Measurements from ENCODE around the gene SELENON. TPM values are rescaled to one million over a fixed set of nuclear protein-coding genes. Genes with fewer than 3 reads are reported as not detected.

SELENON gene
- total and polyA plus RNA-seq, 2 experiments from 2014 or later = 111 to 123 TPM

DNA sequence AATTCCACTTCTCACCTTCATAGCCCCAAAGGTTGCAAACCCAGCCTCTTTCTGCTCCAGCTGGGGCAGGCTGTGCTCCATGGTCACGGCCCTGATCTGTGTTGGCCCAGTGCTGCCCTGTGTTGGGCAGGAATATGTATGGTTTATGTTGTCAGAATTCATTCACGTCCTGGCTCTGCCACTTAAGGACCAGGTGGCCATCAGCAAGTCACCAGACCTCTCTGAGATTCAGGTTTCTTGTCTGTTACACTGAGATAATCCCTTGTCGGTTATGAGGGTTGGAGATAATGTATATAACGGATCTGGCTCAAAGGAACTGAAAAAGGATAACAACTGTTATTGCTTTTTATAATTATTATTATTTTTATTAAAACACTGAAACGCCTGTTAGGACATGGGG lies 39.1 kb upstream of the SELENON start:
- H3K27ac ChIP-seq = peak overlapping the region; percentile 76
- peak in 1 of 2 donors; percentile 63 for DNase-seq (ENCODE audit: low read depth in 1 of 2, low spot score in 1 of 2)
- no peak overlapping the region for H3K4me3 ChIP-seq
- H3K9me3 ChIP-seq (ENCODE audit: low read depth) = no peaks in the 10 kb centered on the region
- H3K36me3 ChIP-seq = no peaks in the 10 kb centered on the region
- TF ChIP-seq, protein P1, sequence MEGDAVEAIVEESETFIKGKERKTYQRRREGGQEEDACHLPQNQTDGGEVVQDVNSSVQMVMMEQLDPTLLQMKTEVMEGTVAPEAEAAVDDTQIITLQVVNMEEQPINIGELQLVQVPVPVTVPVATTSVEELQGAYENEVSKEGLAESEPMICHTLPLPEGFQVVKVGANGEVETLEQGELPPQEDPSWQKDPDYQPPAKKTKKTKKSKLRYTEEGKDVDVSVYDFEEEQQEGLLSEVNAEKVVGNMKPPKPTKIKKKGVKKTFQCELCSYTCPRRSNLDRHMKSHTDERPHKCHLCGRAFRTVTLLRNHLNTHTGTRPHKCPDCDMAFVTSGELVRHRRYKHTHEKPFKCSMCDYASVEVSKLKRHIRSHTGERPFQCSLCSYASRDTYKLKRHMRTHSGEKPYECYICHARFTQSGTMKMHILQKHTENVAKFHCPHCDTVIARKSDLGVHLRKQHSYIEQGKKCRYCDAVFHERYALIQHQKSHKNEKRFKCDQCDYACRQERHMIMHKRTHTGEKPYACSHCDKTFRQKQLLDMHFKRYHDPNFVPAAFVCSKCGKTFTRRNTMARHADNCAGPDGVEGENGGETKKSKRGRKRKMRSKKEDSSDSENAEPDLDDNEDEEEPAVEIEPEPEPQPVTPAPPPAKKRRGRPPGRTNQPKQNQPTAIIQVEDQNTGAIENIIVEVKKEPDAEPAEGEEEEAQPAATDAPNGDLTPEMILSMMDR (IDR thresholded peaks at IDR 0.05; ENCODE audit: low read depth, low read length) = no peak
- H3K27me3 ChIP-seq = no peaks in the 10 kb centered on the region
- peaks cover 27% of the 10 kb centered on the region for H3K4me1 ChIP-seq (ENCODE audit: low read depth)

DNA sequence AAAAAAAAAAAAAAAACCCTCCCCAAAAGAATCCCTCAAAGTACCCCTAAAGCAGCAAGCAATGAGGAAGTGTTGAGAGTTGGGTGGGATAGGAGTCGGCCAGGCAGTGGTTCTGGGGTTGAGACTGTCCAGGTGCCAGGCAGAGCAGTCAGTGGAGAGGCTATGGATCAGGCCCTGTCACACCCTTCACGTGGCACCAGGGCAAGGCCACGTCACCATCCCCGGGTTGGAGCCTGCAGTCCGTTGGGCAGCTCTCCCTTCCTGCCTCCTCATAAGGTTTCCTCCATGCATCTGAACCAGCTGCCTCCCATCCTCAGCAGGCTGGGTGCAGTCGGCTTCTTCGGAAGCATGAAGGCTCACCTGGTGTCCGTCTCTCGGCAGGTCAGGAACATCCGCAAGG lies 36.5 kb upstream of the SELENON start:
- Histone ChIP-seq H3K36me3 (no peaks in the 10 kb centered on the region), H3K4me3 (no peak overlapping the region), H3K4me1 (ENCODE audit: low read depth) (peaks cover 27% of the 10 kb centered on the region), H3K27ac (no peak overlapping the region), H3K9me3 (ENCODE audit: low read depth) (no peaks in the 10 kb centered on the region), H3K27me3 (no peaks in the 10 kb centered on the region)
- TF ChIP-seq, protein P1 (IDR thresholded peaks at IDR 0.05; ENCODE audit: low read depth, low read length) = no peak
- DNase-seq (ENCODE audit: low read depth in 1 of 2, low spot score in 1 of 2) = no peak

DNA sequence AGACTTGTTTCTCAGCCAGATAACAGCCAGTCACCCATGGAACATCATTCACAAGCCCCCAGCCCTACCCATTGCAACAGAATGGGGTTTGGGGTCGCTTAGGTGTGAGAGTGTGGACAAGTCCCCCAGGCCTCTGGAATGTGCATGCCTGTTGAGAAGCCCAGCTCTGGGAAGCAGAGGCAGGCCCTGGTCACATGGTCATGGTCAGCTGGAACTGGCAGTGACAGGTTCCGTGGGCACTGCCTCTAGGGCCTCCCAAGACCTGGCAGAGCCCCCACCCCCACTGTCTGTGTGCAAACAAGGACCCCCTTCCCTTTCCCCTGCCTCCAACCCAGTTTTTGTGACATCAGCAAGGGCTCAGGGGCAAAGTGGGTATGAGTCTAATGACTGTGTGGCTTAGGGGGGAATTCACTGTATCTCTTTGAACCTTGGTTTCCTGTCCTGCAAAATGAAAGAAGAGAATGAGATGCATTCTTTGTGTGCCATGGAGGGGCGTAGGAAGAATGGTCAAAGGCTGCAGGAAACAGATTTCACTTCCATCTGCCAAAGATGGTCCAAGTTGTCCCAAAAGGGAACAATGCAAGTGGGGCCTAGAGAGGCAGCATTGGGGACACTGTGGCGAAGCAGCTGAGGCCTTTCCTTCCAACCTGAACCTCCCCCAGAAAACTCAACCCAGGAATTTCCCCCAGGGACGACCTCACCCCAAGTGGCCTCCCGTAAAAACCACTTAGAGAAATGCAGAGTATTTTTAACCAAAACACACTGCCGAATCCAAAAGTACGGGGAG lies 34.7 kb upstream of the SELENON start:
- H3K36me3 ChIP-seq = no peaks in the 10 kb centered on the region
- no peak for DNase-seq (ENCODE audit: low read depth in 1 of 2, low spot score in 1 of 2)
- H3K27me3 ChIP-seq = no peaks in the 10 kb centered on the region
- H3K9me3 ChIP-seq (ENCODE audit: low read depth) = no peaks in the 10 kb centered on the region
- peak overlapping the region; percentile 65 for H3K27ac ChIP-seq
- TF ChIP-seq, protein P1 (IDR thresholded peaks at IDR 0.05; ENCODE audit: low read depth, low read length) = no peak
- no peak overlapping the region for H3K4me3 ChIP-seq
- H3K4me1 ChIP-seq (ENCODE audit: low read depth) = peaks cover 30% of the 10 kb centered on the region

DNA sequence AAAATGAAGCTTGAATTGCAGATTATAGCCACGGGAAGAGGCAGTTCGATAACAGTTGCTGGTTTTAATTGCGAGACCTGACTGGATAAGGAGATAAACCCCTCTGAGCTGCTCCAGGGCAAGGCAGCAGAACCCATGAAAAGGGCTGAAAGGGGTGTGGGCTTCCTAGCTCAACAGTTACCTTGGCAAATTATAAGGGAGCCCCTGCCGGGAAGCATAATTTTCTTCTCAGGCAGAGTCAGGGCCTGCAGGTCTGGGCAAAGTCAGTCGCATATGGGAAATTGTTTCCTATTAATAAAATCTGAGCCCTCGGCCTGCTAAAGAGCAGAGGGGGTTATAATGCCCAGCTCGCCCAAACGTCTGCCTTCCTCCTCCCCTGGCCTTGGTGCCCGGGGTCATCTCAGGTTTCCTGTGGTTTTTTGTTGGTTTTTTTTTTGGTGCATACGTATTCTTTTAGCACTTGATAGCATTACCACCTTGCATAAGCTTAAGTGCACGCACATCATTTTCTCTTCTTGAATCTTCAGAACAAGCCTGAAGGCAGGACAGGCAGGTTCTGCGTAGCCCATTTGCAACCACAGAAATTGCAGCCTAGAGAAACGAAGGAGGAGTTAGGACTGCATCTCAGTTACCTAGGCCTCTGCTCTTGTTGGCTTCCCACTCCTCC lies 33.9 kb upstream of the SELENON start:
- no peak overlapping the region for H3K4me3 ChIP-seq
- TF ChIP-seq, protein P1 (IDR thresholded peaks at IDR 0.05; ENCODE audit: low read depth, low read length) = no peak

DNA sequence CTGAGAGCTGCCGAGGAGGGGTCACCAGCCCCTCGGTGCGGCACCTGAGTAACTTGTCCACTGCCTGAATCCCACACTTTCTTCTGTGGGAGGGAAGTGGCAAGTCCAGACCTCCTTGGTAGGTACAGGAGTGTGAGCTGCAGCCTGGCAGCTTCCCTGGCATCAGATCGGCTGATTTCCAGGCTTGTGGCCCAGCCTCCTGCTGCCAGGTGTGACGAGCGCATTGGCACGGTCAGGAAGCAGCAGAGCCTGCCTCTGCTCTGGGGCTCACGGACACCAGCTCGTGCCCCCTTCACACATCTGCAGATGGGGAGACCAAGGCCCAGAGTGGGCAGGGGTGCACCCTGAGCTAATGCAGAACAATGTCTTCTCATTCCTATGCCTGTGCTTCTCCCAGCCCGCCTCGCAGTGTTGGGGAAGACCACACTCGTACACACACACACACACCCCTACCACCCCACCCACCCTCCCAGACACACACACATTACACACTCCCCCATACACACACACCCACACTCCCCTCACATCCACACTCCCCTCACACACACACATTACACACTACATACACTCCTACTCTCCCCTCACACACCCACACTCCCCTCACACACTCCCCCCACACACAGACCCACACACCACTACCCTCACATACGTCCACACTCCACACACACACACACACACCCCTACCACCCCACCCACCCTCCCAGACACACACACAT lies 33.1 kb upstream of the SELENON start:
- H3K27ac ChIP-seq = peak overlapping the region; percentile 65
- peaks cover 36% of the 10 kb centered on the region for H3K4me1 ChIP-seq (ENCODE audit: low read depth)
- DNase-seq (ENCODE audit: low read depth in 1 of 2, low spot score in 1 of 2) = no peak
- TF ChIP-seq, protein P1 (IDR thresholded peaks at IDR 0.05; ENCODE audit: low read depth, low read length) = no peak
- H3K36me3 ChIP-seq = no peaks in the 10 kb centered on the region
- H3K9me3 ChIP-seq (ENCODE audit: low read depth) = no peaks in the 10 kb centered on the region
- no peak overlapping the region for H3K4me3 ChIP-seq
- no peaks in the 10 kb centered on the region for H3K27me3 ChIP-seq

More for the DNA sequence above, 33.9 kb upstream of the SELENON start:
- H3K27me3 ChIP-seq = no peaks in the 10 kb centered on the region
- H3K27ac ChIP-seq = peak overlapping the region; percentile 65
- peaks cover 30% of the 10 kb centered on the region for H3K4me1 ChIP-seq (ENCODE audit: low read depth)
- no peaks in the 10 kb centered on the region for H3K9me3 ChIP-seq (ENCODE audit: low read depth)
- H3K36me3 ChIP-seq = no peaks in the 10 kb centered on the region
- no peak for DNase-seq (ENCODE audit: low read depth in 1 of 2, low spot score in 1 of 2)

Measured in cardiac muscle cell (in vitro differentiated cells and primary cell).